Right forelimb (tissue), 1 donor: ENCODE data around the gene ARHGAP22.

Source experiments
- DNase-seq: peaks from one replicate; pipeline ENCODE4 v3.0.0-alpha.2; 2018

The ARHGAP22 gene

DNA sequence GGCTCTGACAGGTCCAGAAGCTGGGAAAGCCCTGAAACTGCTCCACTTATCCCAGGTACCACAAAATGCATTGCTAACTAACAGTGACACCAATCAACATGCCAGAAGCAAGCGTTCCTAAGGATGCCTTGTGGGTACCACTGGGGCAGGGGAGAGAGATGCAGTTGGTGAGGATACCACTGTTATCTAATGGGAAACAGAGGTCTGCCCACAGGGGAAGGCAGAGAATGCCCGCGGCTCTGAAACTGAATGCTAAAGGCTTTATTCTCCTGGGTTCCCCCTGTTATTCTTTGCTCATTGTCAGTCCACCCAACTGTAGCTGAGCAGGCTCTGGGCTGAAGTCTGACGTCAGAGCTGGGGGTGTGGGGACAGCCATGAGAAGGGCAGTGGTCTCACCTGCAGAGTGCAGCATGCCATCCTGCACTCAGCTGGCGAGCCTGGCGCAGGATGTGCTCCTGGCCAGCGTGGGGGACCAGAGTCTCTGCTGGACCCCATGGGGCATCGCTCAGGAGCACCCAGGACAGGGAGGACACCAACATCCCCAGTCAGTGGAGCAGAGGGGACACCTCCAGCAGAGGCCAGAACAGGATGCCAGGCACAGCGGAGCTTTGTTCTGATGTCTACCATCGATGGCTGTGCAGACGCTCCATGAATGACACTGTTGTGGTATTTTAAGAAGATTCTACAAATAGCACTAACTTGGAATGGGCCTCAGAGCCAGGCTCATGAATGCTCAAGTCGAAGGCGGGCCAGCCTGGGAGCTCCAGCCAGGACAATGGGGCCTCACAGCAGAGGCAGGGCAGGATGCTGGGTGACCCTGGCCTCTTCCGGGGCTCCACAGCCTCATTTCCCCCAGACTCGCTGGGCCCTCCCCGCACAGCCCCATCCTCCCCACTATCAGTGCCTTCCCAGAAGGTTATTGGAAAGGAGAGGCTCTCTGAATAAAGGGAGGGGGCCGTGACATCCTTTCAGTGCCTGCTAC lies 95.8 kb downstream of the ARHGAP22 start:
- no peak for DNase-seq

DNA sequence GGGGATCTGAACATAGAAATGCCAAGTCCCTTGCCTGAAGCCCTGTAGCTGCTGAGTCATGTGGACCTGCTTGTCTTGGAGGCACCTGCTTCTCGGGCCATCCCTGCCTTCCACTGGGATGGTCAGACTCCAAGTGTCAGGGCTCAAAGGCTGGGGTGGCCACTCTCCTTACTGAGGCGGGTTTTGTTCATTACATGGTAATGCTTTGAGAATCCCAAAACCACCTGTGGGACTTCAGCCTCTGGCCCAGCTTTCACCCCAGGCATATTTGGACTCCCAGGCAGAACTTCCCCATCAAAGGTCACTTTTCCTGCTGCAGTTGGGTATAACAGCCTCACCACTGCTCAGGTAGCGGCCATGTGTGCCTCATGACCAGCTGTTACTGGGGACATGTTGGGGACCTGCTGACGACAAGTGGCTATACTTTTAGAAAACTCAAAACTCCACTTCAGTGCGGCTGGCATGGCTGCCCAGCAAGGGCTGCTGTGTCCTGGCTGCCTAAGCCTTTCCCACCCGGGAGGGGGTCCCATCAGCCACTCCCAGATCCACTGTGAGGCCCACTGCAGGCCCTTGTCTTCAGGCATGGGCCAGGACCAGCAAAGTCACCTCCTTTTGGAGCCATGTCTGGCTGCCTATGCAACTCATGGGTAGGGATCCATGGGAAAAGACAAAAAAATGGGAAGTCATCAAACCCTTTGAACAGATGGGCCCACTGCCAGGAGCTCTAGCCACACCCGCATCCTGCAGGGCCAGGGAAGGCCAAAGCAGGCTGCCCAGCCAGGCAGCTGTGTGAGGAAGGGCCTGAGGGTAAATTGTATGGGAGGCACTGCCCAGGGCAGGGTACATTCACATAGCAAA lies 96.7 kb downstream of the ARHGAP22 start:
- no peak for DNase-seq

DNA sequence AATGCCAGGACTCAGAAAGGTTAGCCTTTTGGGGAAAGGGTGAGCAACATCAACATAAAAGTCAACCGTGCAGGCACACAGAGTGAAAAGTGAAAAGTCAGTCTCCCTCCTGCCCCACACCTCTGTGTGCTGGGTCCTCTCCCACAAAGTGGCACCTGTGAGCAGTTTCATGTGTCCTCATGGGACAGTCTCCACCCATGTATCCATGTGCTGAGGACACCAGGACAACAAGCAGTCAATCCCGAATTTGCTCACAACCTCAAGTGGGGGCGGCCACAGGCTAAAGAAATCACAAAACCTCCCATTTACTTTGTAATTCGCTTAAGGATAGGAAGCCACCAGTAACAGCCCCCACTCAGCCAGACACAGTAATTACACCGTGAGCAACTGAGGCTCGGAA lies 97.4 kb downstream of the ARHGAP22 start:
- no peak for DNase-seq

DNA sequence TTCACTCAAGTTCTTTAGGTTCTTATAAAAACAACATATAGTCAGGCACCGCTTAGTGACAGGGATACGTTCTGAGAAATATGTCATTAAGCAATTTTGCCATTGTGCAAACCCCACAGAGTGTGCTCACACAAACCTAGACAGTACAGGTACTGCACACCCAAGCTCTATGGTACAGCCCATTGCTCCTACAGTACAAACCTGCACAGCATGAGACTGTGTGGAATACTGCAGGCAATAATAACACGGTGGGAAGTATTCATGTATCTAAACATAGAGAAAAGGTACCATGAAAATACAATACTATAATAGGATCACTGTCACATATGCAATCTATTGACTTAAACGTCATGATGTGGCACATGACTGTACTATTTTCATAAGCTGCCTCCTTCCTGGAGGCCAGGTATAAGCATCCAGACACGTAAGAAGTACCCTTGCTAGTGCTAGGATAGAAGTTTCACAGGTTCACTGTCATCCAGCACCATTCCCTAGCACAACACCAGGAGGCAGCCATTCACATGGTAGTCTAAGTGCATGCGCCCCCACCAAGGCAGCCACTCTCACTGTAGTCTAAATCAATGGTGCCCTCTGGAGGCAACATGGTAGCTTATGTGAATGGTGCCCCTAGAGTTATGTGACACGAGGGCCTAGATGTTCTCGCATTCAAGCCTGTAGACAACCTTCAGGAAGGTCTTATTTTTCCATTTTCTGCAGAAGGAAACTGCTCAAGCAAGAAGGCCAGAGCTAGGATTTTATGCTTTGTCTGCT lies 98.5 kb downstream of the ARHGAP22 start:
- DNase-seq = no peak

DNA sequence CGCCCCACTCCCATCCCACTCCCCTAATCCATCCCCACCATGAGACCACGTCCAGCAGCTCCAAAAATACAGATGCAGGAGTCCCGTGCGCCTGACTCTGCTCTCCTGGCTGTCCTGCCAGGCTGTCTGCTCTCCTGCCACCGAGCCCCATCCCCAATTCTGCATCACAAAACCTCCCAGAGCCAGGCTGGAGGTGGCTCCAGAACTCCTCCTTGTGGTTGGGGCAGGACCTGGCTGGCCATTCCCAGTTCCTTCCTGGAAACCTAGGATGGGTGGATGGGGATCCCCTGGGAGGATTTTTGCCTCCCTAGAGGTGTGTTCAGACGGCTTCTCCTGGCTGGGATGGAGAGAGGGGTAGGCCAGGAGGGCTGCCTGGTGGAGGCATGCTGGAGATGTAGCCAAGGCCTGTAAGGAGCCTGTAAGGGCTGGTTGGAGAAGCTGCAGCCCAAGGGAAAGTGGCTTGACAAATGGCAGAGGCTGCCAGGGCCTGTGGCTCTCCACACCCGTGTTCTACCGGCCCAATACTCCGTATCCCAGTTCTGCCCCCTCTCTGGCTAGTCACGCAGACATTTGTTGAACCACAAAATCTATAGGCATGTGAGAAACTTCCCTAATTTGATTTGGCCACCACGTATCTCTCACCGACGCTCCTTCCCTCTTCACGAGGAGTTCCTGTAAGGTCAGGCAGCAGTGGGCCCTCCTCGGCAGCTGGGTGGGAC lies 99.3 kb downstream of the ARHGAP22 start:
- no peak for DNase-seq

DNA sequence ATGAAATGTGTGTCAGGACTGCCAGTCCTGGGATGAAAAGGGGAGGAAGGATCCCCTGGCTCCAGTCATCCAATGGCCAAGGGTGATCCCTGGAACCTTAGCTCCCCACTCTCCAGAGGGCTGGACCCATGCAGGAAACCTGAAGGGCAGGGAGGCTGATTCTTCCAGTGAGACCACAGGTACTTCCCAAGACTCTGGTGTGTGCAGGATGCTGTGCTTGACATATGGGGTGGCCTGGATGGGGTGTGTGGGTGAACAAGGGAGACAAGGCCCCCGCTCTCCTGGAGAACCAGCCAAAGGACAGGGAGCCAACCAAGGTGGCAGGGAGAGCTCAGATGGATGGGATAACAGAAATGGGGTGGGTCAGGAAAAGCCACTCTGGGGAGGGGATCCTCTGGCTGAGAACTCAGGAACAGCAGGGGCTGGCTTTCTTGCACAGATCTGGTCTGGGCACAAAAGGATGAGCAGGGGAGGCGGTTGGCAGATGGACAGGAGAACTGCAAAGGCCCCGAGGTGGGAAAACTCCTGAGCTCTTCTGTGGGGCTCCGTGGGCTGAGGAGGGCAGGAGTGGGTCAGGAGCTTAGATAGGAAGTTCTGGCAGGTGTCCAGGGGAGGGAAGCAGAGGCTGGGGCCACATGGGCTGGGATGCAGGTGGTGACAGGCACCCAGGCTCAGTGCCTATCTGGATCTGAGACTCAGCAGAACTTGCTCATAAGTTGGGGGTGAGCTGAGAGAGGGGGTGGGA lies 100.6 kb downstream of the ARHGAP22 start:
- no peak for DNase-seq

DNA sequence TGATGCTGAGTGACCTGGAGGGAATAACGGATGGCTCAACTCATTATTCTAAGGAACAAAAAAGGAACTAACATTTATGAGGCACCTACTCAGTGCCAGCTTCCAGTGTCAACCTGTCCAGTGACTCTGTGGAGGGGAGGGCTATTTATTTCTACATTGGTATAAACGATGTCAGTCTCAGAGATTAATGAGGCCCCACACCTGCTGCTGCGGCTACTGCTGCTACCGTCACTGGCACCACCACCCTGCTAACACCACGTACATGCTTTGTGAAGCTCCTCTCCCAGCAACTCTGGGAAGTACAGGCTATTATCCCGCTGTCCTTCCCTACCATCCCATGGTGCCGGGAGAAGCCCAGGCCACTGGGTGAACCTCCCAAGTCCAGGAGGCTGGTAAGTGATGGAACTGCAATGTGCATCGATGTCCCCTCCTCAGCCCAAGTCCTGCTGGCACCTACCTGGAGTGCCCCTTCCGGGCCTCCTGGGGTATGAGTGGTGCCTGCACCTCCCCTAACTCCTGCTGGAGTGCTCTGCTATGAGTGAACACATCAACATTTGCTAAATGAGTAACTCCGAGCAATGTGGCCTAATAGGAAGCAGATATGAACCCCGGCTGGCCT lies 101.5 kb downstream of the ARHGAP22 start:
- DNase-seq = no peak

DNA sequence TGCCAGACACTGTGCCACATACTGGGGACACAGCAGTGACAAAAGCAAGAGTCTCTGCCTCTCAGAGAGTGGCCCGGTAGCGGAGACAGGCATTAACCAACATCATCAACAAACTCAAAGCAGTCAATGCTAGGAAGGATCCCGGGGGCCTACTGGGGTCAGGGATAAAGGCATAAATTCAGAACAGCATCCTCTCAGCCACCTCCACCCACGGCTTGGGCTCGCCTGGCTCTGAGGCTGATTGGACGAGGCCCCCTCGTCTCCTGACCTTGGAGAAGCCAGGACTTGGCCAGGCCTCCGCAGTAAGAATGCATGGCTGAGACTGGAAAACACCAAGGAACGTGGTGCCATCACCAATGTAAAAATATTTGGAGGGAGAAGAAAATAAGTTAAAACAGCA lies 102.1 kb downstream of the ARHGAP22 start:
- no peak for DNase-seq

DNA sequence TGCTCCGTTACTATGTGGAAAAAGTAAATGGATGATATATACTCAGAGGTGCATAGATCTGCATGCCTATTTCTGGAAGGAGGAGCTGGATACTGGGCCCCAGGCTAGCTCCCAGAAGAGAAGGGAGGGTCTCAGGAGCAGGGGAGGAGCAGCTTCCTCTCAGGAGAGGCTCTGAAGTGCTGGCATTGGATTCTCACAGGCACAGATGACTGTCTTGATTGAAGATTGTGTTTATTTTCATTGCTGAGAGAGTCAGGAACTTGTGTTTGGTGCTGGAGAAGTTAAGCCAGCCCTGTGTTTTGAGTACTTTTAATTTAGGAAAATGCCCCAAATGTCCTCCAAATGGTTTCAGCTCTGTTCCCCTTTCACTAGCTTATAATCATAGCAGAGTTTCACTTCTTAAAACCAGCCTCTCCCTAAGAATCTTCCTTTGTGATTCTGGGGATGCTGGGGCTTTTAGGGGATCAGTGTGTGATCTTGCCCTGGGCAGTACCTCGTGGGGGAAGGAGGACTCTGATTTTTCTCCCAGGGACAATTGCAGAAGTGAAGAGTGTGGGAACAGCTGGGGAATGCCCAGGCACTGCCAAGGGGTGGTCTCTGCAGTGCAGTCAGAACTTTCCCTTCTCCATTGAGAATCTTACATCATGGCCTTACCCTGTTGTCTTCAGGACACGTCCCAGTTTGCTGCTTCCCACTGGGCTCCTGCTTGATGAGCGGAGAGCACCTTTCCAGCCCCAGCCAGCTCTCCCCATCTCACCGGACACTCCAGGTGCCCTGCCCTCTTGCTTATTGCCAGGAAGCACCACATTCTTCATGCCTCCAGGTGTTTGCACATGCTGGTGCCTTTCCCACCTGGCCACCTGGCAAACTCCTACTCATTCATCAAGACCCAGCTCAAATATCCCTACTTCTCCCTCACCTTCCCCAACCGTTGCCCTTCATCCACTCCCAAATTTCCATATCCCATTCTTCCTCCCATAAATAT lies 102.8 kb downstream of the ARHGAP22 start:
- no peak for DNase-seq

DNA sequence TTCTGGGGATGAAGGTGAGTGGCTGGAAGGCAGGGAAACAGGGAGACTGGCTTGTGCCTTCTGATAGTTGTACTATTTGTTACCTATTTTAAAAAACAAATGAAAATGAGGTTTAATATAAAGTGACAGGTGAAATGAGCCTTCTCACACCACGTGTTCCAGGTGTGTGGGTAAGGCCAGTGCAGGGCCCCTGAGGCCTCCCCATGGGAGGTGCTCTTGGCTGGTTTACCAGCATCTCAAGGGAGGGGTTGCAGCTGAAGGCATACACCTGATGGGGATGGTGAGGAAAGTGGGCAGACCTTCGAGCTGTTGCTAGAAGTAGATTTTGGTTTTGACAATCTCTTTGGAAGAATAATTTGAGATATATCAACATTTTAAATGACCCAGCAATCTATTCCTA lies 103.6 kb downstream of the ARHGAP22 start:
- DNase-seq = no peak

DNA sequence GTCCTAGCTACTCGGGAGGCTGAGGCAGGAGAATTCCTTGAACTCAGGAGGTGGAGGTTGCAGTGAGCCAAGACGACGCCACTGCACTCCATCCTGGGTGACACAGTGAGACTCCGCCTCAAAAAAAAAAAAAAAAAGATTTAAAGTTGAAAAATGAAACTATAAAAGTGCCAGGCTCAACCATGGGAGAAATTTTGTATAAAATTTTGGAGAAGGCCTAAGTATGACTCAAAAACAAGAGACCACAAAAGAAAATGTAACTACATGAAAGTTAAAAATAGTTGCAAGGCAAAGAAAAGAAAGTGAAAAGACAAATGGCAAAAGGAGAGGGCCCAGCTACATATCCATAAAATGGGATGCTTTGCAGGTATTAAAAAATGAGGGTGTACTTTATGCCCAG lies 104.1 kb downstream of the ARHGAP22 start:
- DNase-seq = no peak

DNA sequence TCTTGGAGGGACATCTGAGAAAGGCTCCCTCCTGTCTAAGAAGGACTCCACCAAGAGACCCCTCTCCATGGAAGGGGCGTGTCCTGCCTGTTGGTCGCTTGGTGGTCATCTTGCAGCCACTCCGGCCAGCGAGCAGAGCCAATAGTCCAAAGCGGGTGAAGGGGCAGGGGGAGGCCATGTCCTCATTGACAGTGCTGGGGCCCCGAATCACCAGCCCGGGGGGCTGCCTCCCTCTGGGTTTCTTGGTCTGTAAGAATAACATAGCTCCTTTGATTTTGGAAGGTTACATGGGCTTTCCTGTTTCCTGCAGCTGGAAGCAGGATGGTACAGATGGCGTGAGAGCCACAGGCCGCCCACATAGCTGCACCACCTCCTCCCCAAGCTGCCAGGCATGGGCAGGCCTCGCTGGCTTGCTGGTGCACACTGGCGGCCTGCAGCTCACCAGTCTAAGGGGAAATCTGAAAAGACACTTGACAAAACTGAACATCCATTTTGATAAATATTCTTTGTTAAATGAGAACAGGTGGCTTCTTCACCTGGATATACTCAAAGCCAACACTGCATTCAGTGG lies 105.8 kb downstream of the ARHGAP22 start:
- no peak for DNase-seq

DNA sequence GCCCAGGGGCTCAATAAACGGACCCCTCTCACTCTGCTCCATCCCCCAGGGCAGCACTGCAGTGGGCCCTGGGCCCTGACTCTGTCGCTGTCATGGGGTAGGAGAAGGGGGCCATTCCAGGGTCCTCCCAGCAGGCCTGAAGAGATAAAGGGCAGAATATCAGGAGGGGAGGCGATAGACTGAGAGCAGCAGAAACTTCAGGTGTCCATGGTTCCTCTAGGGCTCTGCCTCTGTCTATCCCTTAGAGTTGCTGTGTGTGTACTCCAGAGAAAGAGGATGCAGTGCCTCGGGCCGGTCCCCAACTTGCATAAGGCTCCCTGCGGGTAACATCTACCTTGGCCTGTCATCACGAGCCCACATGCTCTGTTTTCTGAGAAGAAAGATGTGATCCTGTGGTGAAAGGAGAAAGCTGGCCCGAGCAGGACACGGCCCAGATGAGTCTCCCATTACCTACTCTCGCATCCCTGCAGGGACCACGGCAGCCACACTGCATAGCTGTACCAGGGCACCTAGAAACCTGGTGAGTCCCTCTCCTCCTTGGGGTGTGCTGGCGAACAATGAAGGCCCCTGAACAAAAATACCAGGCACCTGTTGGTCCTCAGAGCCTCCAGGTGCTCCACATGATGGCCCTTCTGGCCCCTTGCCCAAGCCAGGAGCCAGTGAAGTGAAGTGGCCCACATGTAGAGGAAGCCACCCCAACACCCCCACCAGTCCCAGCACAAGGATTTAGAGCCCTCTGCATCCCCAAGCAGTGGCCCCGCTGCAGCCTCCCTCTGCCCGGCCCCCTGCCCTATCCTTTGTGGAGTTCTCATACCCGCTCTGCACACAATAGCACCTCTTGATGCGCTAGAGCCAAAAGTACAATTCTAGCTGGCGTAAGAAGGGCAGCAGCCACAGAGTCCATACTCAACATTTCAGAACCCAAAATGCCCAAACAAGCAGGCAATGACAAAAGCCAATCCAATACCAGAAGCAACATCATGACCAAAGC lies 106.8 kb downstream of the ARHGAP22 start:
- no peak for DNase-seq

DNA sequence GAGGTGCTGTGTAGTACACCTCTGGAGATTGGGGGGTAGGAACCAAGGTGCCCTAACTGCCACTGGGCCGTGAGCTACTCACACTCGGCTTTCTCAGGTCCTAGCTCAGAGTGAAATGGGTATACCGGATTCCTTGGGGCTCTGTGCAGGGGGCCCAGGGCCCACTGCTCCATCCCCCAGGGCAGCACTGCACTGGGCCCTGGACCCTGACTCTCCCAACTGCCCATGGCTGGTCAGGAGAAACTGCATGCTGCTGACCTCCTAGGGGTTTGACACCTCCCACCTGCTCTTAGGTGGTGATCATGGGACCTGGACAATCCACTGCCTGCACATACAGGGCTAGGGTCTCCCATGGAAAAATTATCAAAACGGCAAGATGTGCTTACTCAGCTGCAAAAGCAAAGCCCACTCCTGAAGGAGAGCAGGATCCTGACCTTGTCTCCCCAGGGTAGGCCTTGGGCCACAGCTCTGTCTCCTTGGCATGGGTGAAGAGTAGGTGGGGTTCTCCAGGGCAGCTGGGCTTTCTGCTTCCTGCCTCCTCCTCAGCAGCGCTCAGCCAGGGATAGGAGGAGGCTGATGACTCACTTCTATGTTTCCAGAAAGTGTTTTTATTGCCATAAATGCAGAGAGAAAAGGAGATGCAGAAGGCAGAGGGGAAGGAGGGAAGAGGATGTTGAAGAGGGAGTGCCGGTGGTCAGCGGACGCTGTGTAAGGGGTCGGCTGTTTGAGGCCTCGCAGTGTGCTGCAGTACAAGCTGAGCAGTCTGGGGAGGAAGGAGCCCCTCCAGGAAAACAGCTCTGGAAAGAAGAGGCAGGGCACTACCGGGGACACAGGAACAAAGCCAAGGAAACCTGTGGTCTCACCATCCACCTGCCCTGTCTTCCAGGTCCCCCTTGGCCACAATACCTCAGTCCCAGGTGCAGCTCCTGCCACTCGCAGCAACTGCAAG lies 107.8 kb downstream of the ARHGAP22 start:
- no peak for DNase-seq

DNA sequence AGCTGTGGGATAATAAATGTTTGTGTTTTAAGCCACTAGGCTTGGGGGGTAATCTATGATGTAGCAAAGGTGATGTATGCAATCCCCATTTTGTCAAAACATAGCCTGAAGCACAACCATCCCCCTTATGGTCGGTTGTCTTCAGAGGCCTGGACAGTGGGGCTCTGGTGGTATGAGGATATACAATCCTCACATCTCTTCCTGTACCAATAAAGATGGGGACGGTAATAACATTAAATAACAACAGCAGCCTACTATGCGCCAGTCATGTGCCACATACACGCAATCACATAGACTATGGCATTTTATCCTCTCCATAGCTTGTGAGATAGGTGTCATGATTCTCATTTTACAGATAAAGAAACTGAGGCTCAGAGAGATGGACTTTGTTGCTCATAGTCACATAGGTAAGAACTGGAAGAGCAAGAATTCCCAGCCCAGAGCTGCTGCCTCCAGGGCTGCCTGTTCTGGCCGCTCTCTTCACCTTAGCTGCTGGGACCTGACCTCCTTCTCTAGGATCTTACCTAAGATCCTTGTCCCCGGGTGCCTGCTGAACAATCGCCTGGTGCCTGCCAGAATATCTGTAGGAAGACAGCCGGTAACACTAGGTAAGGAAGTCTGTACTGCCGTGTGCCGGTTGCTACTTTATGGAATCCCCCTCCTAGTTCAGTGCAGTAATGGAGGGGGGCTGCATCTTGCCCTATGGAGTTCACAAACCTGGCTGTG lies 108.6 kb downstream of the ARHGAP22 start:
- no peak for DNase-seq
